Panc1 (cell line): ENCODE measurements around the gene TANC1. TPM values are rescaled to one million over a fixed set of nuclear protein-coding genes. Genes with fewer than 3 reads are reported as not detected.

Experiments
- ATAC-seq: fragments of 200-7000 bp; cut with Tn5 transposase; 2 replicates; pipeline ENCODE4 v1.9.1; 2020; ENCODE audit warnings: mild to moderate bottlenecking, moderate library complexity
- BruUV-seq: library from RNA; stranded (reverse); fragments of 400-500 nt; replicated peaks from 2 replicates; lab custom pipeline; 2021; lab: Mats Ljungman, UMichigan
- CTCF ChIA-PET: fragments of 300-600 bp; sonication (Branson Sonifier 250); formaldehyde crosslinking; loops from one replicate; lab custom pipeline; 2022; ENCODE audit warnings: antibody characterized with exemption; lab: Charles Lee
- POLR2A ChIA-PET: fragments of 300-600 bp; sonication (Branson Sonifier 250); formaldehyde crosslinking; loops from one replicate; lab custom pipeline; 2022; ENCODE audit warnings: antibody characterized with exemption; lab: Charles Lee
- DNase-seq: peaks from one replicate; pipeline ENCODE4 v3.0.0-alpha.2; 2010; ENCODE audit warnings: low read depth, low spot score
- H3K27ac ChIP-seq: 2 replicates; pipeline ENCODE4 v1.5.1; 2011; ENCODE audit warnings: mild to moderate bottlenecking, low read length, inconsistent platforms
- H3K27me3 ChIP-seq: fragments of 200-500 bp; sonication (Bioruptor generic); 2 replicates; pipeline ENCODE4 v1.6.0; 2014; ENCODE audit warnings: low read length, inconsistent platforms; ENCODE audit not compliant: control insufficient read depth, insufficient read depth
- H3K36me3 ChIP-seq: fragments of 200-500 bp; sonication (Bioruptor generic); 2 replicates; pipeline ENCODE4 v1.5.1; 2014; ENCODE audit warnings: inconsistent platforms, mild to moderate bottlenecking, low read length, moderate library complexity; ENCODE audit not compliant: control insufficient read depth, insufficient read depth
- H3K4me1 ChIP-seq: 2 replicates; pipeline ENCODE4 v1.5.1; 2011; ENCODE audit warnings: inconsistent platforms, mild to moderate bottlenecking, low read length, moderate library complexity; ENCODE audit not compliant: control insufficient read depth, insufficient read depth
- H3K4me3 ChIP-seq, 2 experiments: 2 replicates each; pipeline ENCODE4 v1.5.1; 2011 to 2012; ENCODE audit warnings: low read depth in 2 of 2, low read length in 2 of 2, mild to moderate bottlenecking in 2 of 2, inconsistent platforms in 1 of 2, moderate library complexity in 1 of 2
- H3K9me3 ChIP-seq: fragments of 200-500 bp; sonication (Bioruptor generic); 2 replicates; pipeline ENCODE4 v1.5.1; 2014; ENCODE audit warnings: low read depth, mild to moderate bottlenecking, inconsistent platforms, low read length, moderate library complexity; ENCODE audit not compliant: control insufficient read depth, insufficient read depth
- CTCF ChIP-seq: fragments of 450-650 bp; IDR thresholded peaks from 2 replicates; pipeline ENCODE4 v1.5.1; 2017; ENCODE audit warnings: mild to moderate bottlenecking
- POLR2AphosphoS5 ChIP-seq: IDR thresholded peaks from 2 replicates; pipeline ENCODE4 v1.6.1; 2012; ENCODE audit warnings: mild to moderate bottlenecking, low read depth, low read length, moderate library complexity
- REST ChIP-seq, 2 experiments: IDR thresholded peaks; 2 replicates each; pipeline ENCODE4 v1.6.1; 2011 to 2012; ENCODE audit warnings: low read depth in 2 of 2, control low read depth in 1 of 2, low read length in 1 of 2, mild to moderate bottlenecking in 1 of 2, moderate library complexity in 1 of 2; ENCODE audit not compliant: insufficient read depth in 1 of 2
- SIN3A ChIP-seq: IDR thresholded peaks from 2 replicates; pipeline ENCODE4 v1.6.1; 2012; ENCODE audit warnings: low read depth, mild to moderate bottlenecking, low read length, moderate library complexity, borderline replicate concordance; ENCODE audit not compliant: insufficient read depth
- TCF7L2 ChIP-seq: IDR thresholded peaks from 2 replicates; pipeline ENCODE4 v1.6.1; 2011; ENCODE audit warnings: mild to moderate bottlenecking, low read depth, low read length, inconsistent platforms
- in situ Hi-C: cut with HindIII; loops from 2 replicates; pipeline ENCODE4 v1.10.0; 2016; ENCODE audit warnings: low sequenced_read_pairs, low pct_unique_long_range_greater_than_20kb
- intact Hi-C: fragments of 100-400 bp; cut with micrococcal nuclease; formaldehyde crosslinking; loops from one replicate; pipeline ENCODE4 v1.10.0; 2022; ENCODE audit not compliant: unreplicated experiment
- total RNA-seq: library from RNA; stranded (reverse); gene quantifications from one replicate; pipeline ENCODE4 v1.2.1, GENCODE V29; 2021; ENCODE audit not compliant: unreplicated experiment

The TANC1 gene
- total RNA-seq, 1 experiment from 2014 or later, result 44.3 TPM

GRCh38 chr2:158996378-158996993 lies 28.0 kb downstream of the TANC1 start:
- H3K4me1 ChIP-seq, result peaks cover 40% of the 10 kb centered on the region
- ChIA-PET POLR2A (interaction anchor here (0.6 kb wide), 1 partner anchor 894 kb away, joined by 4 read pairs; no protein-coding TSS in a partner anchor), CTCF (interaction anchor here (0.5 to 0.8 kb wide), 4 partner anchors 13 to 122 kb away, joined by 3 to 6 read pairs (median 4); no protein-coding TSS in a partner anchor)
- BruUV-seq, result no TSS peak
- H3K27ac ChIP-seq, result no peak overlapping the region
- TF ChIP-seq POLR2AphosphoS5 (no peak), SIN3A (no peak), TCF7L2 (no peak), REST (IDR thresholded peaks at IDR 0.05; ENCODE audit: insufficient read depth in 1 of 2, low read depth in 2 of 2, low read length in 1 of 2) (no peak), CTCF (no peak; the same call in 1 of the 2 replicates)
- H3K9me3 ChIP-seq, result no peaks in the 10 kb centered on the region
- H3K4me3 ChIP-seq, result no peak overlapping the region
- DNase-seq, result no peak
- H3K36me3 ChIP-seq, result no peaks in the 10 kb centered on the region
- no peaks in the 10 kb centered on the region for H3K27me3 ChIP-seq
- in situ Hi-C loops, result no loop called here
- intact Hi-C loops, result no loop called here
- ATAC-seq, result no peak

- intact Hi-C loops (no loop called here), in situ Hi-C loops (no loop called here)
- Histone ChIP-seq H3K9me3 (no peaks in the 10 kb centered on the region), H3K27ac (no peak overlapping the region), H3K4me3 (no peak overlapping the region), H3K4me1 (peaks cover 40% of the 10 kb centered on the region), H3K36me3 (no peaks in the 10 kb centered on the region), H3K27me3 (no peaks in the 10 kb centered on the region)
- no peak for TF ChIP-seq SIN3A
- no peak for TF ChIP-seq CTCF
- TF ChIP-seq REST (IDR thresholded peaks at IDR 0.05; ENCODE audit: insufficient read depth in 1 of 2, low read depth in 2 of 2, low read length in 1 of 2), result no peak
- no peak for TF ChIP-seq POLR2AphosphoS5
- no peak for TF ChIP-seq TCF7L2
- TSS peak; percentile 16 for BruUV-seq
- DNase-seq (no peak), ATAC-seq (no peak)
- POLR2A ChIA-PET, result interaction anchor here (0.6 kb wide), 2 partner anchors 100 to 894 kb away, joined by 4 read pairs; no protein-coding TSS in a partner anchor
- CTCF ChIA-PET, result interaction anchor here (0.6 to 0.8 kb wide), 4 partner anchors 14 to 122 kb away, joined by 3 to 6 read pairs (median 4); no protein-coding TSS in a partner anchor
These were observed 28.8 kb downstream of the TANC1 start for GRCh38 chr2:158997037-158997790.
